Fibroblast of villous mesenchyme (primary cell): Measurements from ENCODE around the gene HOXA10. TPM values are rescaled to one million over a fixed set of nuclear protein-coding genes. Genes with fewer than 3 reads are reported as not detected.

ENCODE experiments used
- DNase-seq: peaks from one replicate; pipeline ENCODE4 v3.0.0-alpha.2; 2010; ENCODE audit warnings: low read depth
- H3K4me3 ChIP-seq: 2 replicates; pipeline ENCODE4 v1.5.1; 2011; ENCODE audit warnings: low read depth, mild to moderate bottlenecking, low read length
- CTCF ChIP-seq: IDR thresholded peaks from 2 replicates; pipeline ENCODE4 v1.5.1; 2012; ENCODE audit warnings: low read depth, mild to moderate bottlenecking, low read length; ENCODE audit not compliant: insufficient read depth
- total RNA-seq: library from RNA; depleted of rRNA; stranded (reverse); fragments of >200 nt; gene quantifications from 2 replicates; pipeline ENCODE4 v1.2.3, GENCODE V29; 2012

Gene HOXA10
- total RNA-seq, 1 donor, result 47.1 TPM

DNA sequence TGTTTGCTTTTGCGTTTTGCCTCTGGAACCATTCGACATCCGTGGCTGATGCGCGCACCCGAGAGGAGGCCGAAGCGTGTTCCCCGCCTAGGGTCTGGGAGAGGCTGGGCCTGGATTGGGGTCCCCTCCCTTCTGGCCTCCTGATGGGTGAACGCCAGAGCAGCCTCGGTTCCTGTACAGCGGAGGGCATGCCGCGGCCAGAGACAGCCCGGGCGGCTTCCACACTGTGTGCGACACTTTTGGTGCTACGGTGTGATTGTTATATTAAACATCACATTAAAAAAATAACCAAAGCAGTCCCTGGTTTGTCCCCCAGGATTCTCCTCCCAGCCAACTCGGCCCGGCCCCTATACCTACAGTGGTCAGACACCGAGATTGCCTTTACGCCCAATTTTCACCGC is 14.0 kb downstream of the HOXA10 start:
- no peak for DNase-seq
- no peak for TF ChIP-seq CTCF
- H3K4me3 ChIP-seq, result peak overlapping the region; percentile 60

- no peak overlapping the region for H3K4me3 ChIP-seq
These were observed 14.6 kb downstream of the HOXA10 start for GRCh38 chr7:27159266-27160144.

DNA sequence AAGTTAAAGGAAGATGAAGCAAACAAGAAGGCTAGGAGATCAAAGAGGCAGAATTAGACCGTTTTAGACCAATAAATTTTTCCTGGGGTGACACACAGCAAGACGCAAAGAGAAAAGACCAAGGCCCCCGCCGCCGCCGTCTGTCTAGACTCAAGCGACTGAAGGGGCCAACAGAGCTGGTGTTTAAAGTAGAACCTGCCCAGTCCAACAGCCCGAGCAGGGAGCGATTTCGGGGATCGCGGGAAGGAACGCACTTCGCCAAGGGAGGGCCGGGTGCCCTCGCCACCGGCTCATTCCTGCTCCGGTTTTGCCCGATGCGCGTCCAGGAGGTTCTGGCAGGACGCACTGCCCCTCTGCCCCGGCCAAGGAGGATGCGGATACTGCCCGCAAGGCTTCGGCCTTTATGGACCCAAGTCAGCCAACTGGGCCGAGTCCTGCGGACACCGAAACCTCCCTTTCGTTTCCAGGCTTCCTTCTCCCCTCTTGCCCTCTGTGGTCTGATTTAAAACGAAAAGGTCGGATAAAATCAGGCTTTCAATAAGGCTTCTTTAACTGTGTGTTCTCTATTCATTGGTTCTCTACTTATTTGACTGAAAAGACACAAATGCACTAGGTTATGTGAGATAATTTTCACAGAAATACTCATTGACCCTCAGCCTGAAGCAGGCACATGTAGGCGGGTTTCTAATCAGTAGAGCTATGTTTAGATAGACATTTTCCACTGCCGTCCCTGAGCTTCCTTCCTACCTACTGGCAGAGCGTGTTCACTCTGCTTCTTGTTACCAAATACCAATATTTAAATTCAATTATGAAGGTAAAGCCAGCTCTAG is 15.5 kb downstream of the HOXA10 start:
- no peak for TF ChIP-seq CTCF
- DNase-seq, result no peak

More at GRCh38 chr7:27159266-27160144, 14.6 kb downstream of the HOXA10 start:
- no peak for TF ChIP-seq CTCF
- no peak for DNase-seq

GRCh38 chr7:27157702-27158431 is 16.3 kb downstream of the HOXA10 start:
- no peak overlapping the region for H3K4me3 ChIP-seq
- no peak for TF ChIP-seq CTCF
- DNase-seq, result no peak

More for the DNA sequence above, 15.5 kb downstream of the HOXA10 start:
- H3K4me3 ChIP-seq, result no peak overlapping the region

- H3K4me3 ChIP-seq, result peak overlapping the region; percentile 60
- no peak for TF ChIP-seq CTCF
- DNase-seq, result peak; percentile 16
These were observed 17.0 kb downstream of the HOXA10 start for GRCh38 chr7:27156916-27157701.

DNA sequence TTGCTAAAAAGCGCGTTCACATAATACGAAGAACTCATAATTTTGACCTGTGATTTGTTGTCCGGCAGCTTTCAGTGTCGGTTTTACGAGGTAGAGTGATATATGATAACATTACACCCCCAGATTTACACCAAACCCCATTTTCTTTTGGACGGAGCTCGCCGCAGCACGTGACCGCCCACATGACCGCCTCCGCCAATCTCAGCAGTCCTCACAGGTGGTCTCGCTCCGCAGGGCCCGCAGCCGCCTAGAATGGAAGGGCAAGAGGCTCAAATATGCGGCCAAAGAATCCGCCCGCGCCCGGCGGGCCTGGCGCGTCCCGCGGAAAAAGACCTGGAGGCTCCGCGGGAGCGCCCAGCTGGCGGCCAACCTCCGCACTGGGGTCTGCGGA is 17.6 kb downstream of the HOXA10 start, which contains the start of gene HOXA7:
TSS of gene HOXA7 (minus strand) at position 168 of the 391 bp plus-strand sequence. CDS start at position 38, 130 bp downstream.
- DNase-seq, result peak; percentile 75
- no peak for TF ChIP-seq CTCF

More for the DNA sequence above, 17.6 kb downstream of the HOXA10 start, which contains the start of gene HOXA7:
- H3K4me3 ChIP-seq, result peak within 1 kb of the TSS; percentile 60
